ENCODE results near the gene CACNA1C. TPM values are rescaled to one million over a fixed set of nuclear protein-coding genes. Genes with fewer than 3 reads are reported as not detected.
A peak's percentile ranks its signal among the peaks of the same experiment; 100 is the strongest.

CACNA1C gene
- total RNA-seq, 3 donors from 2014 or later: 2.6 to 11.8 (median 9.5) TPM

GRCh38 chr12:2151391-2151790, 98.6 kb downstream of the CACNA1C start:
- H3K9me3 ChIP-seq: no peaks in the 10 kb centered on the region
- H3K27me3 ChIP-seq: no peaks in the 10 kb centered on the region
- no peaks in the 10 kb centered on the region for H3K36me3 ChIP-seq
- no peak overlapping the region for H3K4me3 ChIP-seq
- no peak overlapping the region for H3K27ac ChIP-seq
- peaks cover 4 to 12% of the 10 kb centered on the region in 2 donors for H3K4me1 ChIP-seq
- DNase-seq (ENCODE audit: low spot score in 2 of 2): no peak
- intact Hi-C loops (cut with DNase I; ENCODE audit: low total_unique reads): no loop called here
- TF ChIP-seq, protein P1, sequence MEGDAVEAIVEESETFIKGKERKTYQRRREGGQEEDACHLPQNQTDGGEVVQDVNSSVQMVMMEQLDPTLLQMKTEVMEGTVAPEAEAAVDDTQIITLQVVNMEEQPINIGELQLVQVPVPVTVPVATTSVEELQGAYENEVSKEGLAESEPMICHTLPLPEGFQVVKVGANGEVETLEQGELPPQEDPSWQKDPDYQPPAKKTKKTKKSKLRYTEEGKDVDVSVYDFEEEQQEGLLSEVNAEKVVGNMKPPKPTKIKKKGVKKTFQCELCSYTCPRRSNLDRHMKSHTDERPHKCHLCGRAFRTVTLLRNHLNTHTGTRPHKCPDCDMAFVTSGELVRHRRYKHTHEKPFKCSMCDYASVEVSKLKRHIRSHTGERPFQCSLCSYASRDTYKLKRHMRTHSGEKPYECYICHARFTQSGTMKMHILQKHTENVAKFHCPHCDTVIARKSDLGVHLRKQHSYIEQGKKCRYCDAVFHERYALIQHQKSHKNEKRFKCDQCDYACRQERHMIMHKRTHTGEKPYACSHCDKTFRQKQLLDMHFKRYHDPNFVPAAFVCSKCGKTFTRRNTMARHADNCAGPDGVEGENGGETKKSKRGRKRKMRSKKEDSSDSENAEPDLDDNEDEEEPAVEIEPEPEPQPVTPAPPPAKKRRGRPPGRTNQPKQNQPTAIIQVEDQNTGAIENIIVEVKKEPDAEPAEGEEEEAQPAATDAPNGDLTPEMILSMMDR (IDR thresholded peaks at IDR 0.05): no peak
- TF ChIP-seq POLR2AphosphoS5 (IDR thresholded peaks at IDR 0.05) (no peak), POLR2A (IDR thresholded peaks at IDR 0.05) (no peak)

DNA sequence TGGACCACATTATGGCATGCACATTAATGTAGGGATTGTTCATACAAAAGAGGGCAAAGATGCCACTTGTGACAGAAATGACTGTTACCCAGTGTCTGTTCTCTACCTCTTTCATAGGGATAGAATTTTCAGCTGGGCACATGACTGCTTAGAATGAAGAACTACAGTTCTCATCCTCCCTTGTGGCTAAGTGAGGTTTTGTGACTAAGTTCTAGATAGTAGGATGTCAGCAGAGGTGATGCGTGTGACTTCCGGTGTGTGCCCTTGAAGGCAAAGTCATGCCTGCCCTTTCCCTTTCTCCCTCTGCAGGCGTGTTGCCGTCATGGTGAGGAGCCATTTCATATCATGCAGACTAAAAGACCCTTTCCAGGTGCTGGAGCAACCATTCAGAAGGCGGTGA, 99.3 kb downstream of the CACNA1C start:
- intact Hi-C loops (cut with DNase I; ENCODE audit: low total_unique reads): no loop called here
- Histone ChIP-seq H3K27ac (no peak overlapping the region), H3K9me3 (no peaks in the 10 kb centered on the region), H3K27me3 (no peaks in the 10 kb centered on the region), H3K4me1 (peaks cover 4 to 12% of the 10 kb centered on the region in 2 donors), H3K4me3 (no peak overlapping the region), H3K36me3 (no peaks in the 10 kb centered on the region)
- TF ChIP-seq POLR2A (IDR thresholded peaks at IDR 0.05) (no peak), POLR2AphosphoS5 (IDR thresholded peaks at IDR 0.05) (no peak)
- TF ChIP-seq, protein P1 (IDR thresholded peaks at IDR 0.05): no peak
- no peak for DNase-seq (ENCODE audit: low spot score in 2 of 2)

DNA sequence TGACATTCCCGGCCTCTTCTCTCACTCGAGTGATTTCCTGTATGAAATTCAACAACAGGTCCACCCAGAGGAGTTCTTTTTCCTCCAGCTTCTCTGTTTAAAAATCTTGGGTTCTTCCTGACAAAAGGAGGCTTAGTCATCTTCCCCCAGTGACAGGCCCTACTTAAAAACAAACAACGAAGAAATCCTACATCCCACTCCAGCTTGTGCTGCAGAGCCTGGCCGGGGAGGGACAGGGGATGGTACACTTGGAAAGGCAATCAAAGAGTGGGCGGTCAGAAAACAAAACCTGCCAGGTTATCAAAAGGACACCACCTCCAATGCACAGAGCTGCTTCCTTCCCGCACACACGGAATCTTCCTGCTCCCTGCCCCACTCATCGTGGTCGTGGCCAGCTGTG, 101.3 kb downstream of the CACNA1C start:
- Histone ChIP-seq H3K4me1 (peaks cover 4 to 12% of the 10 kb centered on the region in 2 donors), H3K9me3 (no peaks in the 10 kb centered on the region), H3K27me3 (no peaks in the 10 kb centered on the region), H3K27ac (peak overlapping the region; percentile 43 to 82), H3K36me3 (no peaks in the 10 kb centered on the region), H3K4me3 (no peak overlapping the region)
- TF ChIP-seq POLR2A (IDR thresholded peaks at IDR 0.05): no peak
- no peak for TF ChIP-seq POLR2AphosphoS5 (IDR thresholded peaks at IDR 0.05)
- TF ChIP-seq, protein P1 (IDR thresholded peaks at IDR 0.05): no peak
- intact Hi-C loops (cut with DNase I; ENCODE audit: low total_unique reads): no loop called here
- DNase-seq (ENCODE audit: low spot score in 2 of 2): no peak

- TF ChIP-seq, protein P1 (IDR thresholded peaks at IDR 0.05): no peak
- no peak for TF ChIP-seq POLR2AphosphoS5 (IDR thresholded peaks at IDR 0.05)
- no peak for TF ChIP-seq POLR2A (IDR thresholded peaks at IDR 0.05)
- intact Hi-C loops (cut with DNase I; ENCODE audit: low total_unique reads): no loop called here
- Histone ChIP-seq H3K9me3 (no peaks in the 10 kb centered on the region), H3K27ac (peak overlapping the region; percentile 43 to 82), H3K27me3 (no peaks in the 10 kb centered on the region), H3K4me3 (no peak overlapping the region), H3K4me1 (peaks cover 4 to 12% of the 10 kb centered on the region in 2 donors), H3K36me3 (no peaks in the 10 kb centered on the region)
- DNase-seq (ENCODE audit: low spot score in 2 of 2): no peak
Measured at GRCh38 chr12:2154521-2154920, 101.7 kb downstream of the CACNA1C start.

DNA sequence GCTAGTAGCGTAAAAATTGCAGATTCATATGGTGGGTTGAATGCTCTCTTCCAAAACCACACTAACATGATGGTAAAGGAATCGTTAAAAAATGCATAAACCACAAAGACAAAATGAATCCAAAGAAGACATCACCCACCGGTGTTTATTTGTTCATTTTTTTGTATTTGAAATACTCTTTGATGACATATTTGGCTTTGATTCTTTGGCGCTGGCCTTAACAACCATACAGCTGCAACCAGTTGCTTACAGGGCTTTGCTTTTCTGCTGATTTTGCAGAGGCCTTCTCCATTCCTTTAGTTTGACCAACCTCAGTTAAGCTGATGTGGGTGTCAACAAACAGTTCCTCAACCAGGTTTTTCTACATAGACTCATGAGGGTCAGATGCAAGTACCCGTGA, 103.5 kb downstream of the CACNA1C start:
- Histone ChIP-seq H3K27ac (no peak overlapping the region), H3K27me3 (no peaks in the 10 kb centered on the region), H3K9me3 (no peaks in the 10 kb centered on the region), H3K4me3 (no peak overlapping the region), H3K4me1 (peaks cover 4 to 16% of the 10 kb centered on the region in 2 donors), H3K36me3 (no peaks in the 10 kb centered on the region)
- DNase-seq (ENCODE audit: low spot score in 2 of 2): no peak
- intact Hi-C loops (cut with DNase I; ENCODE audit: low total_unique reads): no loop called here
- TF ChIP-seq POLR2A (IDR thresholded peaks at IDR 0.05): no peak
- TF ChIP-seq POLR2AphosphoS5 (IDR thresholded peaks at IDR 0.05): no peak
- TF ChIP-seq, protein P1 (IDR thresholded peaks at IDR 0.05): no peak
